Endometrial microvascular endothelial cells (primary cell): Measurements from ENCODE around the gene KRT14. TPM values are rescaled to one million over a fixed set of nuclear protein-coding genes. Genes with fewer than 3 reads are reported as not detected.
"Not testable (repeated sequence)": the region's sequence is repeated elsewhere in the genome, so short reads cannot be mapped to it uniquely, and the experiment has no call there.

Source experiments
- in situ Hi-C: cut with HindIII; loops from 2 replicates; pipeline ENCODE4 v1.10.0; 2017; ENCODE audit warnings: low sequenced_read_pairs, low pct_unique_long_range_greater_than_20kb; ENCODE audit errors: inconsistent ontology term
- total RNA-seq: library from RNA; depleted of rRNA; stranded (reverse); fragments of >200 nt; gene quantifications from one replicate; pipeline ENCODE4 v1.2.3, GENCODE V29; 2015; ENCODE audit errors: inconsistent ontology term

KRT14 gene
- total RNA-seq, 1 donor from 2014 or later: not detected

GRCh38 chr17:41582061-41582968 is 4.4 kb downstream of the KRT14 start:
- in situ Hi-C loops: not testable (repeated sequence)

DNA sequence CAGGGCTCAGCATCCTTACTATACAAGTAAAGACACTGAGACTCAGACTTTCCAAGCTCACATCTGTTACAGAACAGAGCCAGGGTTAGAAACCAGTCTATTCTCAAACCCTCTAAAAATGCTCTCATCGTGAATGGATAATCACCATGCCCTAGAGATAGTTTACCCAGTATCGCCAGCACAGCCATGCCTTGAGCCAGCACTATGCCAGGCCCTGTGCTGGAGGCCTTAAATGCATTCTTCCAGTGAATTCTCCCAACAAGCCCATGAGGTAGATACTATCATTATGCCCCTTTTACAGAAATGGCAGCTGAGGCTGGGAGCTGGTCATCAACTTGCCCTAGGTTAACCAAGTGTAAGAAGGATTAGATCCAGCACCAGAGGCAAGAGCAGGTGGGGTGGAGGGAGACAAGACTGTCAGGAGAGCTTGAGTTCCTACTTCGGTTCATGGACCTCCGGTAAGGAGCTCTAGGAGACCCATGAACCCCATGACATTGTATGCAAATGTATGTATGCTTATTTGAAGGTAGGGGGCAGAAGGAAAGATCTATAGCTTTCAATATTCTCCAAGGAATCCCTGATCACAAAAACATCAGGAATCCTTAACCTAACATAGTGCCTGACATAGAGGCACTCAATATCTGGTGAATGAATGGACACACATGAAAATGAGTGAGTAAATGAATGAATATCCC is 5.2 kb downstream of the KRT14 start:
- in situ Hi-C loops: no loop called here

GRCh38 chr17:41580687-41581365 is 5.9 kb downstream of the KRT14 start:
- in situ Hi-C loops: no loop called here

DNA sequence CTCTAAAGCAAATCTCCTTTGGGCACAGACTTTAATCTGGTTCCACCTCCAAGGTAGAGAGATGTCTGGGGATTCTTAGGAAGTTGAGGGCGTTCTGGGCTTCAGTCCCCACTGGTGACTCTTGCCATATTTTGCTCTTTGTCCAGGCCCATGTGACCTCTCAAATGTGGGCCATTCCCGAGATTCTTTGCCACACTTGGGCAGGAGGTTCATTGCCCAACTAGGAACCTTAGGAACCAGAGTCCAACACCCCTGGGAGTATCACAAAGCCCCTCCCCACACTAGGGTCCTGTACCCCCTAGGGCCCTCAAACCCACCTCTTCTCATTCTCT is 6.5 kb downstream of the KRT14 start:
- in situ Hi-C loops: no loop called here

DNA sequence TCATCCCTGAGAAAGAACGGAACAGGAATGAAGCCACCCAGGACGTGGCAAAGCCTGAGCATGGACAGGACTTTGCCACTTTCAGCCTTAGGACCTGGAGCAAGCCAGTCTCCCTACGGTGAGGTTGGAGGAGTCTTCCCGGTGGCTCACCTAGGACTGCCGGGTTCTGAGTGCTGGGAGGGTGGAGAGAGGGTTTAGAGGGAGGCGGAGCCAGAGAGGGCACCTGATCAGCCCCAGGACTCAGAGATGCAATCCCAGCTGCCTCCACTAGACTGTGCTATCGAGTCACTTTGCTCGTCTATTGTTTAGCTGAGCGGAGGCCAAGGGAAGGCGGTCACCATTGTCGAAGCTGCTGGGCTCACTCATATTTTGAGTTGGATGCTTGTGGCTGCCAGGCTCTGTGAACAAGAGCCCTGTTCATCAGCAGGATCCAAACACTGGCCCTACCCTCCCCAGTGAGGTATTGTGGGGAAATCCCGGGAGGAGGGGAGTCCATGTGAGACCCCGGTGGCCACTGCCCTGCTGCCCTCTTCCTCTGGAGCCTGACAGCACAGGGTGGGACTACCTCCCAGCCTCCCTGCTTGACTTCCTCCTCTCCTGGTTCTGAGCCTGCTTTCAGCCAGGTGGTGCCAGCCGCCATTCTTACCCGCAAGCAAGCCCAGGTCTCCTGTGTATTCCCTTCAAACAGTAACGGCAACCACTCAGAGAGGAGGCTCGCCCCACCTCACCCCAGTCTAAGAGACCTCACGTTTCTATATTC is 7.0 kb downstream of the KRT14 start:
- in situ Hi-C loops: no loop called here

- in situ Hi-C loops: no loop called here
These were observed 7.7 kb downstream of the KRT14 start for GRCh38 chr17:41578971-41579370.

DNA sequence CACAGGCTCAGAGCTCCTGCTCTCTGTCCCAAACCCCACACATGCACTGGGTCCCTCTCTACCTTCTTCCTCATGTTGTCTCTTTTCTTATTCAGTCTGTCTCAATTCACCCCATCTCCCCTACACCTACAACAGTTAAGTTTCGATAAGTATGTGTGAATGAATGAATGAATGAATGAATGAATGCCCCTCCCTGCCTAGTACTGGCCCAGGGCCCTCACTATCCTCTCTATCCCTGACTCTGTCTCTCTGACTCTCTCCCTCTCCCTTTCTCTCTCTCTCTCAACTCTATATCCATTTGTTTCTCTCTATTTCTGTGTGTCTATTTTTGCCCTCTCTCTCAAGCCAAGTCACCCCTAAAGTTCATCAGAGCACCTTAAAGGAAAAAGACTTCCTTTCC is 8.2 kb downstream of the KRT14 start:
- in situ Hi-C loops: no loop called here

- in situ Hi-C loops: not testable (repeated sequence)
These were observed 10.0 kb downstream of the KRT14 start for GRCh38 chr17:41576740-41577139.

DNA sequence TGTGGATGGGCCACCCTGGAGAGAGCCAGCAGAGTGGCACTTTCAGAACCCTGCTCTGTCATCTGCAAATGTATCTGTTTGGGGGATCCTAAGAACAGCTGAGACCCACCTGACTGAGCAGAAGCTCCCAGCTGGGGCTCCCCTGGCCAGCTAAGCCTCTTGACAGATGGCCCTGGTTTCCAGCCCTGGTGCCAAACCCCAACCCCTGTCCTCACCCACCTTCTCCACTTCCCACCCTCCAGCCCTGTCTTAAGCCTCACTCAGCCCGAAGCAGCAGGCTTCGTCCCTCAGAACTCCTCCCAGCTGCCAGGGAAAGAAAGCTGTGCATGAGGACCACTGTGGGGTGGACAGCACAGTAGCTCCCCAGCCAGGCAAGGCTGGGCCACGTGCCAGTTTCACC is 11.4 kb downstream of the KRT14 start:
- in situ Hi-C loops: no loop called here

GRCh38 chr17:41571561-41572434 is 14.9 kb downstream of the KRT14 start, which contains the start of gene KRT9:
TSS of gene KRT9 (minus strand) at chr17:41572059. CDS start at chr17:41571992, 67 bp downstream.
- in situ Hi-C loops: no loop called here

- in situ Hi-C loops: no loop called here
These were observed 19.4 kb downstream of the KRT14 start for GRCh38 chr17:41567317-41567716.

GRCh38 chr17:41565338-41565737 is 21.4 kb downstream of the KRT14 start:
- in situ Hi-C loops: no loop called here

DNA sequence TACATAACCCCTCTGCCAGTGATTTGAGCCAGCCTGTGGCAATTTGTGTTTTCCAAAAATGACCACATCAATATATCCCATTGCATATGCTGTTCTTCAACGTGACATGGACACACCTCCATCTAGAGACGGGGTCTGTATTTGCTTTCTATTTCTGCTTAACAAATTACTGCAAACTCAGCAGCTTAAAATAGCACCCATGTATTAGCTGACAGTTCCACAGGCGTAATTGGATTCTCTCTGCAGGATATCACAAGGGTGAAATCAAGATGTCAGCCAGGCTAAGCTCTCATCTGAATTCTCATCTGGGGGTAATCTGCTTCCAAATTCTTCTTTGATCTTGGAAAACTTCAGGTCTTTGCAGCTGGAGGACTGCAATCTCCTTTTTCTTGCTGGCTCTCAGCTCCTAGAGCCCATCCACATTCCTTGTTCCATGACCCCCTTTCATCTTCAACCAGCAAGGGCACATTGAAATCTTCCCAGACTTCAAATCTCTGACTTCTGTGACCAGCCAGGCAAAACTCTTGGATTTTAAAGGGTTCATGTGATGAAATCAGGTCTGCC is 23.0 kb downstream of the KRT14 start:
- in situ Hi-C loops: no loop called here

DNA sequence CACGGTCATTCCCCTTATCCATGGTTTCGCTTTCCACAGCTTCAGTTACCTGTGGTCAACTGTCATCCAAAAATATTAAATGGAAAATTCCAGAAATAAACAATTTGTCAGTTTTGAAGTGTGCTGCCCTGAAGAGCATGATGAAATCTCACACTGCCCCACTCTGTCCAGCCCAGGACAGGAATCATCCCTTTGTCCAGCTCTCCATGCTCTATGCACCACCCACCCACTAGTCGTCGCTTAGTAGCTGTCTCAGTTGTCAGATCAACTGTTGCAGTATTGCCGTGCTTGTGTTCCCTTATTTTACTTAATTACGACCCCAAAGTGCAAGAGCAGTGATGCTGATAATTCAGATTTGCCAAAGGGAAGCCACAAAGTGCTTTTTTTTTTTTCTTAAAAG is 25.1 kb downstream of the KRT14 start:
- in situ Hi-C loops: no loop called here

DNA sequence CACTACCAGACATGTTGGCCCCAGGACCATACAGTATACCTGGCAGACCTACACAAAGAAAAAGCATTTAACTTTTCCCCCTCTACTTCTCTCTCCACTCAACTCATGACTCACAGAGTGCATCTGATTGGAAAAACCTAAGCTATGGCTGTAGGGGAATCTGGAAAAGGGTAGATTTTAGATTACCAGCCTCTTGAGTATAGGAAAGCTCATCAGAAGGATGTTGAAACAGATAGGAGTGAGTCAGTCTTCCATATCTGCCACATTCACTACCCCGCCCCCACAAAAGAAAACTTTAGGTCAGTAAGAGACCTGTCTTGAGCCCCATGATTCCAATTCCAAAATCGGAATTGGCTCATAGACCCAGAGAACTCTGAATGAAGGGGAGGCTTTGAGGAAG is 27.1 kb downstream of the KRT14 start:
- in situ Hi-C loops: no loop called here

DNA sequence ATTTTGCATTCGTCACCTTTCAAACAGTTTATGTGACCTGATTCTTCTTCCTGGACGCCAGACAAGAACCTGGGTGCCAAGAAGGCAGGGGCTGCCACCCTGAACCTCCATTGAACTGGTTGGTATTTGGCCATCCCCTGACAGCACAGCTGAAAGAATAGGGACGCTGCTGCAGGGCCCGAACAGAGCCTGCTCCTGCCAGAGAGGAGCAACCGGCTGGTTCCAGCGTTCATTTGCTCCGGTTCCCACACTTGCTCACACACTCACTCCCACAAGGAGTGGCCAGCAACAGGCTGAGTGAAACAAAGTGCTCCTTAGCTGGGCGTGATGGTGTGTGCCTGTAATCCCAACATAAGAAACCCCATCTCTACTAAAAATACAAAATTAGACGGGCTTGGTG is 29.8 kb downstream of the KRT14 start:
- in situ Hi-C loops: no loop called here

DNA sequence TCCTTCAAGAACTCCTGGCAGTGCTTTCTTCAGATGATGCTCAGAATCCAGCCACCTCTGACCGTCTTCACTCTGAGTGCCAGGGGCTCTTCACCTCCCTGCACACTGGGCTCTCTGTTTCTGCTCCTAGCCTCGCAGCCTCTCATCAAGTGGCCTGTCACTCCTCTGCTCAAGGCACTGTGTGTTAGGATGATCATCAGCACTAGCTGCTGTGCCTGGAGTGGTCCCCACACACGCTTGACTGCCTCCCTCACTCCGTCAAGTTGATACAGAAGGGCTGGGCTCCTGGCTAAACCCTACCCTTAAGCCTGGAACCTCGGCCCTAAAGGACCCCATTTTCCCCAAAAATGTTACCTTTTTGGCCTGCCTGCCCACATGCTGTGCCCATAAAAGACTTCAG is 30.4 kb downstream of the KRT14 start:
- in situ Hi-C loops: no loop called here
